HG02642 (cell line): ENCODE data around the gene ANKRD63.

ENCODE experiments used
- ATAC-seq: cut with Tn5 transposase; IDR thresholded peaks from one replicate; pipeline ENCODE4 v1.9.1; 2021; ENCODE audit warnings: mild to moderate bottlenecking; ENCODE audit not compliant: unreplicated experiment, poor library complexity

ANKRD63 gene

GRCh38 chr15:40264321-40265153 is 18.3 kb downstream of the ANKRD63 start:
- ATAC-seq: no peak

- ATAC-seq: no peak
These were observed 19.7 kb downstream of the ANKRD63 start for GRCh38 chr15:40263024-40263754.

DNA sequence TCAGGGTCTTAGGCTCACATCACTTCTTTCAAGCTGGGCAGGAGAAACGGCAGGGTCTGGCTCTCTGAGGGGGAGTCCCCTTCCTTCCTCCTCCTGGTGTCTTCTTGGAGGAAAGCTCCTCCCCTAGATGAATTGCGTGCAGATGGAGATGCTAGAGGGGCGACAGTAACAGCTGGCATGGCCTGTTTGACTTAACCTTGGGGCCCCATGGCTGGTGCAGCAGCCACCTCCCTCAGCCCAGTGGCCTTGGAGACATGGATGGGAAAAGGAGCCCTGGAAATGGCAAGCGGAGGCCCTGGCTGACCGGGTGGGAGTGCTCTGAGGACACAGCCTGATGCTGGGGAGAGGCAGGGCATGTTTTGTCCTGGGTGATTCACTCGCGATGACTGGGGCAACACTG is 23.8 kb downstream of the ANKRD63 start:
- ATAC-seq: no peak

DNA sequence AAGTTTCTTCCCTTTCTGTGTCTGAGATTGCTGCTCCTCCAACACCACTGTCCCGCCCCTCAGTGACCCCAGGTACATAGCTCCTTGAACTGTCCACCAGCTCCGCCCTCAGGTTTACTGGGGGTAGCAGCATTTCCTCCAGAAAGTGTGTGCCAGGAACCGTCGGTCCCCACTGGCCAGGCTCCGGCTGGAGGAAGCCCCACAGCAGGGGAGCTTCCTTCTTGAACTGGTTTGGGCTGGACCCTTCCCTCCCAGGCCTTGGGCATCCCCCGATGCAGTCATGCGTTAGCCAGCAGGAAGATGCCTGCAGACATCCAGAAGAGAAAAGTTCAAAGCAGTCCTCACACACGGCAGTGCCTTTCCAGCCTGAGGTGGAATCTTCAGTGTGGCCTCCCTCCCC is 24.3 kb downstream of the ANKRD63 start:
- ATAC-seq: no peak

DNA sequence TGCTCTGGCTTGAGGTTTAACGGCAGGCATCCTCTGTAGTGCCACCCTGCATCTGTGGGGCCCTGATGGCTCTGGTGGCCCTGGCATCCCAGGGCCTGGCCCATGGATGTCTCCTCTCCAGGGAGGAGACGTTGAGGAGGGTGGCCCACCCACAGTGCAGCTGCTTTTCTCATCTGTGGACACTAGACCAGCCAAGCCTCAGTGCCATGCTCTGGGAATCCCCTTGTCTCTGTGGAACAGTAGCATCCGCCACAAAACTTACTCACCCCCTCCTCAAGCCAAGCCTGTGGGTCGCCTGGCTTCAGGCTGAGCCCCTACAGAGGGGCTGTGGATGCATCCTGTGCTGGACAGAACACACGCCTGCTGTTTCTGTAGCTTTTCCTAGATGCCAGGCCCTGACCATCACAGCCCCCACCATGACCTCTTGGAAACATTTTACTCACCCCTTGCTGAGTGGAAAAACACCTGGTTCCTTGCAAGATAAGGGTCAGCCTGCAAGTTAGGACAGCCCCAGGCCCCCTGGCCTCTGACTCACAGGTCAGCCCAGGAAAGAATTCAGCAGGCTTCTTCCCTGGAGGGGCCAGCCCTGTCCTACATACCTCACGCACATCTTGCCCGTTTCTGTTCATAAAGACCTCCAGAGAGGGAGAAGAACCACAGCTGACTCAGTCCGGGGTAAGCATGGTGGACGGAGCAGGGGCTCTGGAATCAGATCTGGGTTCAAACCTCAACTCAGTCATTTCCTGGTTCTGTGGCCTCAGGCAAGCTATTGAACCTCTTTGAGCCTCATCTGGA is 25.0 kb downstream of the ANKRD63 start:
- no peak for ATAC-seq

DNA sequence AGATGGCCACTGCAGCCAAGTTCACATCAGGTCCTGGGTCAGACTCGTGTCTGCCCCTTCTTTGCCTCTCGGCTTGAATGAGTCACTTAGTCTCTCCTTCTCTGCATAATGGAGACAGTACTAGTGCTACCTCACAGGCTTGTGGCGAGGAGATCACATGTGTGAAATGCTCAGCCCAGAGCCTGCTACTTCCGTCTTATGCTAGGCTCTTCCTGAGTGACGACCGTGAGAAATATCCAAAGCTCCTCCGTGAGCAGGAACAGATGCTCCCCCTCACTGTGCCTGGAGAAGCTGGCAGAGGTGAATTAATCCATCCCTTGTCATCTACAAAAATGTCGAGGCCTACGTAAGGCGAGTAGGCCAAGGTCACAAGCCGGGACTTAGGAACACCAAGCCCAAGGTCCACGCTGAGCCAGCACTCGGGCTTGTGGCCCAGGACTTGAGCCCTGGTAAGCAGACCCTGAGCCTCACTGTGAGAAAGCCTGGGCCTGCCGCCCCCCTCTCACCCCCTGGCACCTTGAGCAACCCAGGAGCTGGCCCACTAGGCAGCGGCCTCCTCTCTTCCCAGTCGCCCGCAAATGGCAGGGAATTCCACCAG is 26.1 kb downstream of the ANKRD63 start:
- no peak for ATAC-seq

- no peak for ATAC-seq
These were observed 27.8 kb downstream of the ANKRD63 start for GRCh38 chr15:40255033-40255432.

DNA sequence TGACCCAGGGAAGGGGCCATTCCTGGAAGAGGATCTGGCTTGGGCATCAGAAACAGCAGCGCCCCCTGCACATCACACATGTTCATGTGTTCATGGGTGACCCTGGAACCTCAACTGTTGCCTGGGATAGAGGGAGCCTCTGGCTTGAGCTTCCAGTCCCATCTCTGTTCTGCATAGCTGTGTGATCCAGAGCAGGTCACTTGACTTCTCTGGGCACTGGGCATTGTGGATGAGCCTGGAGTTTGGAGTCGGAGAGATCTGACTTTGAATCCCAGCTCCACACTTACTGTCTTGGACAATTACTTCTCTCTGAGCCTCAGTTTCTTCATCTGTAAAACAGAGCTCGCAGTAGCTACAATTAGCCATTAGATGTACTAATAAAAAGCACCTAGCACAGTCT is 28.4 kb downstream of the ANKRD63 start:
- ATAC-seq: no peak

DNA sequence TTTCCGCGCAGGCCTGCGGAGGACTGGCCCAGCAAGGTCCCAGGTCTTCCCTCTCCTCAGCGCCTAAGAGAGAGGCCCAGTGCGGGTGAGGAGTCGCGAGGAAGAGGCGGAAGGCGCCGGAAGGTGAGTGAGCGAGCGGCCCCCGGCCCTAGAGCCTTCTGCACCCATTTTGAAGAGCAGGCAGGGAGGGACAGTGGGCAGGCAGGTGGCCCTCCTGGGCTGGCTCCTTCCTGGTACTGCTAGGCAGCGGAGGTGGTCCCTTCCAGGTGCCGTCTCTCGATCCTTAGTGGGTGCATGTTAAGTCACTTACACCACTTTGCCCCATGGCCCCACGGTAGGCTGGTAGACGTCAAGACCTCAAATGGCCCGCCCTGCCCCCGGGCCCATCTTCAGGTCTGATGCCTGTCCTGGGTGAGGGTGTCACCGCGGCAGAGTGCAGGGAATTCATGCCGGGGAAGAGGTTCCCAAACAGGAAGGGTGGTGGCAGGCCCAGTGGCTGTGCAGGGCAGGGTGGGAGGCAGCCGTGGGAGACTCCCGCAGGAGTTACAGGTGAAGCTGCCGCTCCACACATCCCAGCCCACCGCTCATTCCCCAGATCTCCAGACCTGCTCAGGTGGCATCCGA is 29.6 kb downstream of the ANKRD63 start:
- ATAC-seq: no peak

- ATAC-seq: no peak
These were observed 30.3 kb downstream of the ANKRD63 start for GRCh38 chr15:40252438-40253166.

DNA sequence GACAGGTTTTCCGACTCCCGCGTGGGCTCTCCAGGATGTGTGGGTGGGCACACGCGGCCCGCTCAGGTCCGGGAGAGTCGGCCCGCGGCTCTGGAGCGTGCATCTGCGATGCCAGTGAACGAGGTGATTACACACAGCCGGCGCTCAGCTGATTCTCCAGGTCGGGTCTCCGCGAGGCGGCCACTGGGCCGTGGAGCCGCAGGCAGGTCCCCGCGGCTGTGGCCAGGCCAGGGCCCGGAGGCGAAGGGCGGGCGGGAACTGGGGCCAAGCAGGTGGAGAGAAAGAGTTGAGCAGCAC is 30.8 kb downstream of the ANKRD63 start:
- no peak for ATAC-seq

DNA sequence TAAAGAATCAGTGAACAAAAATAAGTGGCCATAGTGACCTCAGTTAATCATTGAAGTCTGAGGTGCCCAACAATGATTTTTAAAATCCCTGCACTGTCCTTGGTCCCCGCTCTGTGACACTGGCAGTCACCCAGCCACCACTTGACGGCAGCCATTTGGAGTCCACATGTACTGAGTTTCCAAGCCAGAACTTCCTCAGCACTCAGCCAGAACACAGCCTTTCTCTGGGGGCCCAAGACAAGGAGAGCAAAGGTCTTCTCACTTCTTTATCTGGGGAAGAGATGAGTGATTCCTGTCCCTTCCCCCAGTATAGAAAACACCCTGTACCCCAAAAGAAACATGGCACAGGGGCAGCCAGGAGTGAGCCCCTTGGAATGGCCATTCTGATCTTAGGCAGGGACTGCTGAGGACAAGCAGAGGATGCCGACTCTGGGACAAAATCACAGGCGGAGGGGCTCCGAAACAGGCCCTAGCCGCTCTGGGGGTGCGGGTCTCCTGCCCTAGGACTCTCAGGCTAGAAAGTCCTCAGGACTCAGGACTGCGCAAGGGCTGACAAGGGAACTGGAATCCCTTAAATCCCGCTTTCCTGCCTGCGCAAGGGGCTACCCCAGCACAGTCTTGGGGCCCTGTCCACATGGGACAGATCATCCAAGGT is 31.3 kb downstream of the ANKRD63 start:
- no peak for ATAC-seq

DNA sequence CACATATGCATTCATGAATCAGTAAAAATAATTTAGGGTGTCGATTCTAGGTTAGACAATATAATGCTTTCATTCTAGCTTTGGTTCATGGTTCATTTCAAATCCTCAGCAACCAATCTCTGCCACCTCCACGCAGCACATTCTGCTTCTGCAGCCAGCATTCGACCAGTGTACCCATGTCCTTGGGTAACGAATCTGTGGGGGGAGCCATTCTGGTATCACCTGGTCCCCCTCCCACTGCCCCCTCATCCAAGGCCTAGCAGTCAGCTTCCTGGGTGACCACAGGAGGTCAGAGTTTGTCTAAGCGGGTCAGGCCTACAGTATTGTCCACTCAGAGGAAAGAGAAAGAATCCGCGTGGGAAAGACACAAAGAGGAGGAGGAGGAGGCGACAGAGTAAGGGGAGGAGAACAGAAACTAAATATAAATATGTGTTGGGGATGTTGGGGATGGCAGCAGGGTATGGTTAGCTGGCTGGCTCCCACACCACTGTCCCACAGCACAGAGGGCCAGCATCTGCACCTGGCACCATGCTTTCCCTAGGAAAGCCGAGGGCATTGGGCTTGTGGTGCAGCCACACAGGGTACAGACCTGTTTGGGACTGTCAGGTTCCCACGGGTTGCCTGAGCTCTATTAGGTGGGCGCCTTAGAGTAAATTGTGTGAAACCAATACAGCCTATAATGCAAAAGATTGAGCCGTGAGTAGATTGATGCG is 31.9 kb downstream of the ANKRD63 start:
- no peak for ATAC-seq

- ATAC-seq: no peak
These were observed 32.6 kb downstream of the ANKRD63 start for GRCh38 chr15:40250304-40250656.

GRCh38 chr15:40249477-40250303 is 33.2 kb downstream of the ANKRD63 start:
- ATAC-seq: no peak

GRCh38 chr15:40248006-40248783 is 34.7 kb downstream of the ANKRD63 start:
- no peak for ATAC-seq

- ATAC-seq: no peak
These were observed 35.4 kb downstream of the ANKRD63 start for GRCh38 chr15:40247406-40247971.
